GM12873 (cell line): ENCODE results near the gene PRSS12.

ENCODE experiments used
- TF ChIP-seq, protein P1 (sequence below): IDR thresholded peaks from 2 replicates; pipeline ENCODE4 v1.5.1; 2012; ENCODE audit warnings: low read depth, mild to moderate bottlenecking, moderate library complexity, low read length, control low read depth; ENCODE audit not compliant: insufficient read depth; ENCODE audit errors: missing control alignments

The PRSS12 gene

DNA sequence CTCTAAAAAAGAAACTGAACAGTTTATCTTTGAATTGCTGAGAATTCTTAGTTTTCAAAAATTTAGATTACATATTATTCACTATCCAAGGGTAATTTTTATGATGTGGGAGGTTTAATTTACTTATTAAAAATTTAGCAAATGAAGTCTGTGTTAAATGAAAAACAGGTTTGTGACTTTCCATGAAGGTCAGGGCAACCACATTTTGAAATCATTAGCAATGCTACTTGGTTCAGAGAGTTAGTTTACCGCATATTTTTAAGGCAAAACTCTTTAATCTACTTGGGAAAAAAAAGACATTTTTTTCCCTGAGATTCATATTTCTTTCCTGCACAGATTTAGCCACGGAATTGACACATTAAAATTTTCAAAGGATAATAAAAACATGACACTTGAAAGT is 37.3 kb upstream of the PRSS12 start:
- TF ChIP-seq, protein P1, sequence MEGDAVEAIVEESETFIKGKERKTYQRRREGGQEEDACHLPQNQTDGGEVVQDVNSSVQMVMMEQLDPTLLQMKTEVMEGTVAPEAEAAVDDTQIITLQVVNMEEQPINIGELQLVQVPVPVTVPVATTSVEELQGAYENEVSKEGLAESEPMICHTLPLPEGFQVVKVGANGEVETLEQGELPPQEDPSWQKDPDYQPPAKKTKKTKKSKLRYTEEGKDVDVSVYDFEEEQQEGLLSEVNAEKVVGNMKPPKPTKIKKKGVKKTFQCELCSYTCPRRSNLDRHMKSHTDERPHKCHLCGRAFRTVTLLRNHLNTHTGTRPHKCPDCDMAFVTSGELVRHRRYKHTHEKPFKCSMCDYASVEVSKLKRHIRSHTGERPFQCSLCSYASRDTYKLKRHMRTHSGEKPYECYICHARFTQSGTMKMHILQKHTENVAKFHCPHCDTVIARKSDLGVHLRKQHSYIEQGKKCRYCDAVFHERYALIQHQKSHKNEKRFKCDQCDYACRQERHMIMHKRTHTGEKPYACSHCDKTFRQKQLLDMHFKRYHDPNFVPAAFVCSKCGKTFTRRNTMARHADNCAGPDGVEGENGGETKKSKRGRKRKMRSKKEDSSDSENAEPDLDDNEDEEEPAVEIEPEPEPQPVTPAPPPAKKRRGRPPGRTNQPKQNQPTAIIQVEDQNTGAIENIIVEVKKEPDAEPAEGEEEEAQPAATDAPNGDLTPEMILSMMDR, result no peak

DNA sequence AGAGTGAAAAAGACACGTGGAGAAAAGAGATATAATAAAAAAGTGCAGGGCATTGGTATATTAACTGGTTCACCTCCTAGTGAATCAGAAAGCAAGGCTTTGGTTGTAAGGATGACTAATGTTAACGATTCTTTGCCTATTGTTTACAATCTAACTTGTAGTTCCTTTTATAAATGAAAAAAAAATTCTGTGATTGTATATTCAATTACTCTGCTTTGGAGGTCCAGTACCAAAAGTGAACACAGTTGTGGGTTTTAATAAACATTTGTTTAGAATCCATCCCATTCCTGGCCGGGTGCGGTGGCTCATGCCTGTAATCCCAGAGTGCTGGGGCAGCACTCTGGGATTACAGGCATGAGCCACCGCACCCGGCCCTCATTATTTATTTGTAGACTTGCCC is 36.9 kb upstream of the PRSS12 start:
- TF ChIP-seq, protein P1, result no peak

DNA sequence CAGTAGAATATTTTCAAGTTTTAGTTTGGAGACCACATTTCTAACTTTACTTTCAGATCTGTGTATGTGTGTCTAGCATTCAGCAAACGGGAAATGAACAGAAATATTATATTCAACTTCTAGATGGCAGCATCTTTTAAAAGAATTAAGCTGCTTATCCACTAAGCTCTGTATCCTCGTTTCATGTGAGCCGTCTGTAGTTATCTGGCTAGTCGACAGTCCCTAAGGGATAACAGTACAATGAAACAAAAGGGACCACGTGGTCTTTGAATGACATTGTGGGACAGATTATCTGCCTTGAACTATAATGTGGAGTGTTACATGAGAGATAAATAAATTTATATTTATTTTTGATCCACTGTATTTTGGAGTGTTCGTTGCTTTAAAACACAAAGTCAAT is 35.8 kb upstream of the PRSS12 start:
- TF ChIP-seq, protein P1, result no peak

DNA sequence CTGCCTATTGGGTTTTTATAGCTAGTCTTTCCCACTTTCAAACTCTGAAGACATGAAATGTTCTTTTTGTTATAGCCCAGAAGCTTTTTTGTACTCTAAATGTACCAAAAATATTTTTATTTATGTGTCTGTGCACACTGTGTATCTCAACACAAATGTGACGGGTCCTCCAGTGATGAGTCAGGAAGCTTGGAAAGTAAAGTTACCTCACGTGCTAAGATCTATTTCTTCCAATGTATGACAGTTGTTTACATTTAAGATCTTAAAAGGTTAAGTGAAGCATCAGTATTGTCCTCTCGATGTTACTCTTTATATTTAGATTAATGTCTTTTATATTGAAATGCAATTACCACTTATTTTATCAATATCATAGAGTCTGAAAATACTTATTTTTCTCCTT is 29.1 kb upstream of the PRSS12 start:
- TF ChIP-seq, protein P1, result no peak

DNA sequence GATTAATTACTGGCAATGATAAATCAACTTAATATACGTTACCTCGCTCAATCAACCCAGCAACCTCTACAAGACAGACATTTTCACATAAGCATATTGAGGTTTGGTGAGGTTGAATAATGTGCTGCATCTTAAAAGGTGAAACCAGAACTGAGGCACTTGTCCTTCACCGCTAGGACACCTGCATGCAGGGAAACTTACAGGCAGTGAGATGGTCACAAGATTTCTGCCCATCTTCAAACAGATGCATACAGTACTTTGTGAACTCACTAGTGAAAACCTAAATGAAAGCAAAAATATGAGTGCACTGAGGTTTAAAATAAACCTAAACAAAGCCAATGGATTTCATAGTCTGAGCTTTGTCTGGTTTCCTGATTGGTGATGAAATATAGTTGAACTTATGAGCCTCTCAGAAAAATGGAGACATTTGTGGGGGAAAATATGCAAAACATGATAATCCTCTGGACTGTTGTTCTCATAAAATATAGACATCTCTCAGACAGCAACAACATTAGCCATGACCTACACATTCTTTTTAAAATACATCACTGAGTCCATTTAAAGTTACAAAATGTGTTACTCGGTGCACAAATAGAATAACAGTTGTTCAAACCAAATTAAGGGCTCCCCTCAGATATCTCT is 20.9 kb upstream of the PRSS12 start:
- TF ChIP-seq, protein P1, result no peak

DNA sequence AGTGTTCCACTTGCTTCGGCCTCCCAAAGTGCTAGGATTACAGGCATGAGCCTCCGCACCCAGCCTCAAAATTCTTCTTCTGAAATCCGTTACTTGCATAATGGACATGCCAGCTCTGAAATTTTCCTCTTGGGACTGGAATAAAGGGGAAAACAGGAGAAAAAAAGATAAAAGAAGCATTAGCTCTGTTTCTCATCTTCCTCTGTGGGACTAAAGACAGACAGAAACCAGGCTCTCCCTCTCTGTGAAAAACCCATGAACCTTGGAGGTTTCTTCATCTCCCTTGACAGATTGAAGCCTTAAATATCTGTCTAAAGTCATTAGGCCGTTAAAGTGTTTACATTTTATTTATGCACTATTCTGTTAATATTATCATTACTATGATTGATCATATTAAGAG is 19.4 kb upstream of the PRSS12 start:
- TF ChIP-seq, protein P1, result no peak

DNA sequence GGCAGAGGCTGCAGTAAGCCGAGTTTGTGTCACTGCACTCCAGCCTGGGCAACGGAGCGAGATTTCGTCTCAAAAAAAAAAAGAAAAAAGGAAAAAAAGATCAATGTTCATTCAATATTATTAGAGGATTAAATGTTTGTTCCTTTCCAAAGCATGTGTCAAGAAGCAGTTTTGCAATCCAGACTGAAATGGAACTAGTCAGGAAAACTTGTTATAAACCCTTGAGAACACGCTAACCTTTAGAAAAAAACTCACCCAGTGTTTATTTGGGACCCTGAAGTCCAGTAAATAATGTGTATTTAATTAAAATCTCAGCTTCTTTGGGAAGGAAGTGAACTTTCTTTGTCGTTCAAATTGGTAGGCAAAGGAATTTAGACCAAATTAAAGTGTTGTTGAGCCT is 16.4 kb upstream of the PRSS12 start:
- TF ChIP-seq, protein P1, result no peak
